ENCODE results near the gene ZDHHC14. TPM values are rescaled to one million over a fixed set of nuclear protein-coding genes. Genes with fewer than 3 reads are reported as not detected.

Gene ZDHHC14
- total and polyA plus RNA-seq, 2 of the 8 experiments (the other 6 are each of a cell fraction or from before 2014, with no cell fraction given), result 2.9 to 5.3 TPM

- TF ChIP-seq E2F6 (IDR thresholded peaks at IDR 0.05) (no peak), NRF1 (IDR thresholded peaks at IDR 0.05; ENCODE audit: low read depth, low read length) (no peak), NANOG (IDR thresholded peaks at IDR 0.05; ENCODE audit: insufficient read depth, low read depth, low read length, poor library complexity, severe bottlenecking) (no peak), ATF3 (IDR thresholded peaks at IDR 0.05; ENCODE audit: insufficient read depth, low read depth, low read length) (no peak), JUN (IDR thresholded peaks at IDR 0.05; ENCODE audit: low read depth, low read length) (no peak), GABPA (IDR thresholded peaks at IDR 0.05; ENCODE audit: borderline replicate concordance, insufficient read depth, low read length) (no peak)
Observed at GRCh38 chr6:157442291-157442690, 61.3 kb downstream of the ZDHHC14 start (continued).
